GM19455 (cell line): ENCODE data around the gene C19orf38.
"Not testable (repeated sequence)": the region's sequence is repeated elsewhere in the genome, so short reads cannot be mapped to it uniquely, and the experiment has no call there.

Source experiments
- ATAC-seq: cut with Tn5 transposase; IDR thresholded peaks from one replicate; pipeline ENCODE4 v1.9.1; 2021; ENCODE audit not compliant: unreplicated experiment

Gene C19orf38

GRCh38 chr19:10872546-10873107 is 24.4 kb downstream of the C19orf38 start:
- ATAC-seq, result no peak

- ATAC-seq, result no peak
Observed at GRCh38 chr19:10874024-10874423, 25.8 kb downstream of the C19orf38 start.

DNA sequence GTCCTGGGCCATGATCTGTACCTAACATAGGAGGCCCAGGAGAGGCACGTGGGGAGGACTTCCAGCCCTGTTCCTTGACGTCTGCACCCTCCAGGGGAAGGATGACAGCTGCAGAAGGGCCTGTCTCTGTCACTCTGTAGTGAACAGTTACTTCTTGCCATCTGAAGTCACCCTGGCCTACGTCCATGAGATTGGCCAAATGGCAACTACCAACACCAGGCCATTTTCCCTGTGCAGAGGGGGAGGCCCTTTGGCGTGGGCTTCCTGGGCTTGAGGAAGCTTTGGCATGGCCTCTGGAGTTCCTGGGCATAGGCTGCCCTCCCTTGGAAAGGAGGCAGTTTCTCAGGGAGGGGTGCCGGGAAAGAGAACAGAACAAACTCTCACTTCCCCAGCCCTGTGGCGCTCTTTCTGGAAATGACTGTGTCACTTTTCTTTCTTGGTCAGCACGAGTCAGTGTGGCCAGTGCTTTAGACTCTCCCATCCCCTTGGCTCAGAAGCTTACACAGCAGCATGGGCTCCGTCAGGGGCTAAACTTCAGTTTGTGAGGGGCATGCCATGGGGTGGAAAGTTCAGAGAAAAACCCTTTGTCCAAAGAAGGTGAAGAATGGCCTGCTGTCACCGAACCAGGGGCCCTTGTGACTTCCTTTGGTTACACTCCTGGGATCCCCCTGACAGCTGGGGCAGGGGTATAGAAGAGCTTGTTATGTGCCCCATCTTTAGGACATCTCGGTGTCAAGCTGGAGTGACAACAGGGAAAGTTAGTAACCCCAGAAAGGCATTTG is 28.4 kb downstream of the C19orf38 start:
- no peak for ATAC-seq

- ATAC-seq, result not testable (repeated sequence)
Observed at GRCh38 chr19:10877608-10878007, 29.4 kb downstream of the C19orf38 start.

GRCh38 chr19:10878253-10878652 is 30.0 kb downstream of the C19orf38 start:
- ATAC-seq, result no peak

GRCh38 chr19:10881403-10882107 is 33.3 kb downstream of the C19orf38 start:
- no peak for ATAC-seq

- ATAC-seq, result no peak
Observed at GRCh38 chr19:10882108-10882457, 33.9 kb downstream of the C19orf38 start.

GRCh38 chr19:10884274-10884673 is 36.1 kb downstream of the C19orf38 start:
- ATAC-seq, result no peak

DNA sequence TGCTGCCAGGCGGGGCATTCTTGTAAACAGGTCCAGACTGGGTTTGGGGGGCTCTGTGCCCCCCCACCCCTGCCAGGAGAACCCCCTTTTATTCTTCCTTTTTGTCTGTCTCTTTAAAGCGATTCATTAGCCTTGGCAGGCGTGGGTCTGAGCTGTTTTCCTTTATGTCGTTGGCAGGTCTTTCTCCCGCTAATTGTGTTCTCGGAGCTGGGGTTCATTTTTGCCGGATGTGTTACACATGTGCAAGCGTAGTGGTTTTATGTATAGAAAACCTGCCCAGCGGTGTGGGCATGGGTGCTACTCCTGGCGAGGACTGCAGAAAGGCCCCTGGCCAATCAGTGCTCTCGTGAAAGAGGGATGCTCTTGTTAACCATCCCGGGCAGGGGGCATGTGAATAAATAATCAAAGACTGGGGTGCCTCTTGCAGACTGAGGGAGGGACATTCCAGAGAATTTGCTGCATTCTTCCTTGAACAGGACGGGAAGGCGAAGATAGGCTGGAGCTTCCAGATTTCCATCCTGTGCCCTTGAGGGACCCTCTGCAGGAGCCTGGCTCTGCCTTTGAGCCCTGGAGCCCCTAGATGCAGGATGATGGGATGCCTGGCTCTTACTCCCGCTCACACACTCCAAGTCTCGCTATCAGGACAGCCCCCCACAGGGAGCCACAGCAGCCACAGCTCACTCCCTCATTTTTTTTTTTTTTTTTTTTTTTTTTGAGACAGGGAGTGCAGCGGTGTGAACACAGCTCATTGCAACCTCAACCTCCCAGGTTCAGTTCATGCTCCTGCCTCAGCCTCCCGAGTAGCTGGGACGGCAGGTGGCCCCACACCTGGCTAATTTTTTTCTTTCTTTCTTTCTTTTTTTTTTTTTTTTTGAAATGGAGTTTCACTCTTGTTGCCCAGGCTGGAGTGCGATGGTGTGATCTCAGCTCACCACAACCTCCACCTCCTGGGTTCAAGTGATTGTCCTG is 37.3 kb downstream of the C19orf38 start:
- ATAC-seq, result no peak

DNA sequence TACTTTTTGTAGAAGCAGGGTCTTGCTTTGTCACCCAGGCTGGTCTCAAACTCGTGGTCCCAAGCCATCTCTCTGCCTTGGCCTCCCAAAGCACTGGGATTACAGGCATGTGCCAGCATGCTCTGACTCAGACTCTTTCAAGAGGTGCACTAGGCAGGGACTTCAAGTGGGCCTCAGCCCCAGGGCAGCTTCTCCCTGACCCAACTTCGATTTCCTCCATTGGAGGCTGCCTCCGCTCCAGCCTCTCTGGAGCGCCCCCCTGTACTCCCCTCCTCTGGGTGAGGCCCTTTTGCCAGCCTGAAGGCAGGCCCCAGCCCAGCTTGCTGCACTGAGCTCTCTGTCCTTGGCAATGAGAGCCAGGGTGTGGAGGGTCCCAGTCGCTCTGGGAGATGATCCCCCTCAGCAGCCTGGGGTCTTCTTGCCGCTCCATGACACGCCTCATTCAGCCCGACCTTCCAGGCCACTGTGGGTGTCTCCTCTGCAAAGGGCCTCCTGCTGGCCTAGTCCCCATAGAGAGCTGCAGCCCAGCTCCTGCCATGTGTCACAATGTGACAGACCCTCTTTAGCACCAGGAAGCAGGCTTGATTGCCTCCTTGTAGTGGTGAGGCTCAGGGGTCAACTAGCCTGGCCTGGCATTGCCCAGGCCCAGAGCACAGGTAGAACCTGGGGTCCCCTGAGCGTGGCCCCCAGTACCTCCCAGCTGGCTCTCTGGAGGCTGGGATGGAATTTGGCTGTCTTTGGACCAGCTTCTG is 39.6 kb downstream of the C19orf38 start:
- no peak for ATAC-seq

- no peak for ATAC-seq
Observed at GRCh38 chr19:10888421-10888866, 40.2 kb downstream of the C19orf38 start.

- ATAC-seq, result no peak
Observed at GRCh38 chr19:10889880-10890279, 41.7 kb downstream of the C19orf38 start.

DNA sequence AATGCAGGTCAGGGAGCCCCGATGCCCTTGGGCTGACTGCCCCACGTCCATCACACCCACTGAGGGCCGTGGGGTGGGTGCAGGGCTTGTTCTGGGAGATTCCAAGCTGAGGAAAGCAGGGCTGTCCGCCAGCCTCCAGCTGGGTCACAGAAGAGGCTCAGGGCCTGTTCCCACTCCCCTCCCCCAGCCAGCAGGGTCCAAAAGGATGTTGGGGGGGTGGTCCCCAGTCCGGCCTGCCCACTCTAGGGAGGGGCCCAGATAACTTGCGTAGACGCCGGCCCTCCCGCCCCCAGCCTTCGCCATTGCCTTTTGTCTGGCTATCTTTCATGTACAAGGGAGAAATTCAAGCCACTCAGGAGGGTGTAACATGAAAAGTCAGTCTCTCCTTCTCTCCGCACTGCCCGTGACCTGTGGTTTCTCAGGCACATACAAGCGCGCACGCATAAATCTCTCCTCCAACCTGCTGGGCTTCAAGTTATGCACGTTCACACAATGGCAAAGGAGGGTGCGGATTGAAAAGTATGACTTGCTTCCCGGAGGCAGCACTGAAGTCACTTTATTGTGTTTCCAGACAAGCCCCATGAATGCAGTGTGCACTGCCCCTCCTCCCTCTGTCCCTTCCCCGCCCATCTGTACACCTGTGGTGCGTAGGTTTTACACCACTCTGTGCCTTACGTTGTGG is 43.3 kb downstream of the C19orf38 start:
- no peak for ATAC-seq

DNA sequence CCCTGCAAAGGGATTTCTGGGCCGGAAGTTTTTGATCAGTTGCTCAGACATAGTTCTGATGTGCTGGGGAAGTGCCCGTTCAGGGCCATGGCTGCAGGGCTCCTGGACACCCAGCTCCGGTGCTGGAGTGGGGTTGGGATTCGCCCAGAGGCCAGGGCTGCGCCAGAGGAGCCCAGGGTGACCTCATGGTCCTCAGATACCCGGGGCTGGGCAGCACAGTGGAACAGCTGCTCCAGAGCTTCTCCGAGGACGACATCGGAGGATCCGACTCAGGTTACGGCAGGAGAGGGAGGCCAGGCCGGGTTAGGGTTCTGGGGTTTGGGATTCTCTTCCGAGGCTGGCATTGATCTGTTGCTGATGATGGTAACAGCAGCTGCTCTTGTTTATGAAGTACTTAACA is 44.0 kb downstream of the C19orf38 start:
- ATAC-seq, result no peak

DNA sequence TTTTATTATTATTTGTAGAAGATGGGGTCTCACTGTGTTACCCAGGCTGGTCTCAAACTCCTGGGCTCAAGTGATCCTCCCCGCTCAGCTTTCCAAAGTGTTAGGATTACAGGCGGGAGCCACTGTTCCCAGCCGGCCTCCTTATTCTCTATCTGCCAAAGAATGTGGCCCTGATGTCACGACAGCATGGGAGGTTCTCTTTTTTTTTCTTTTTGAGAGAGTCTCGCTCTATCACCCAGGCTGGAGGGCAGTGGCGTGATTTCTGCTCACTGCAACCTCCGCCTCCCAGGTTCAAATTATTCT is 46.6 kb downstream of the C19orf38 start:
- ATAC-seq, result no peak

- no peak for ATAC-seq
Observed at GRCh38 chr19:10895363-10895762, 47.1 kb downstream of the C19orf38 start.

DNA sequence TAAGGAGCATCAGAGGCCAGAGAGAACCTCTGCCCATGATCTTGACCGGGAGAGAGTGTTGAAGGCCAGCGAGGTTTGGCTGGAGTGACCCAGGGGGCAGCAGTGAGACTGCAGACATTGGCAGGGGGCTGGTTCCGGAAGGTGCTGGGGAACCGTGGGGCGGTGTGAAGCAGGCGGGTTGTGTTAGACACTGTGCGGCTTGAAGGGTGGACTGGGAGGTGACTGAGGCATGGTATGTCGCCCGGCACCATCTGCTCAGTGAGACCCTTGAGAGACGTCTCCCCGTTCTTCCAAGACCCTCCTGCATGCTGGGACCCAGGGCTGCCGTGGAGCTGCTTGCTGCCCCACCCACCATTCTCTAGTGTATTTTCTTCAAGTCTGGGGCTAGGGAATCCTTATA is 47.7 kb downstream of the C19orf38 start:
- ATAC-seq, result no peak

GRCh38 chr19:10896851-10897526 is 48.8 kb downstream of the C19orf38 start:
- no peak for ATAC-seq

GRCh38 chr19:10898633-10899032 is 50.4 kb downstream of the C19orf38 start:
- ATAC-seq, result no peak
